ENCODE data around the gene RAB3IL1.

- TF ChIP-seq, protein P1, sequence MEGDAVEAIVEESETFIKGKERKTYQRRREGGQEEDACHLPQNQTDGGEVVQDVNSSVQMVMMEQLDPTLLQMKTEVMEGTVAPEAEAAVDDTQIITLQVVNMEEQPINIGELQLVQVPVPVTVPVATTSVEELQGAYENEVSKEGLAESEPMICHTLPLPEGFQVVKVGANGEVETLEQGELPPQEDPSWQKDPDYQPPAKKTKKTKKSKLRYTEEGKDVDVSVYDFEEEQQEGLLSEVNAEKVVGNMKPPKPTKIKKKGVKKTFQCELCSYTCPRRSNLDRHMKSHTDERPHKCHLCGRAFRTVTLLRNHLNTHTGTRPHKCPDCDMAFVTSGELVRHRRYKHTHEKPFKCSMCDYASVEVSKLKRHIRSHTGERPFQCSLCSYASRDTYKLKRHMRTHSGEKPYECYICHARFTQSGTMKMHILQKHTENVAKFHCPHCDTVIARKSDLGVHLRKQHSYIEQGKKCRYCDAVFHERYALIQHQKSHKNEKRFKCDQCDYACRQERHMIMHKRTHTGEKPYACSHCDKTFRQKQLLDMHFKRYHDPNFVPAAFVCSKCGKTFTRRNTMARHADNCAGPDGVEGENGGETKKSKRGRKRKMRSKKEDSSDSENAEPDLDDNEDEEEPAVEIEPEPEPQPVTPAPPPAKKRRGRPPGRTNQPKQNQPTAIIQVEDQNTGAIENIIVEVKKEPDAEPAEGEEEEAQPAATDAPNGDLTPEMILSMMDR (IDR thresholded peaks at IDR 0.05): no peak
- no peak for TF ChIP-seq POLR2A (IDR thresholded peaks at IDR 0.05)
Measured at GRCh38 chr11:61868571-61869428, 48.6 kb downstream of the RAB3IL1 start.

Measured in Peyer's patch (tissue), 4 donors.